NCI-H2107 treated with DMSO at 0.1 percent for 48 hours (cell line): ENCODE results near the gene RAD23B.
"Not testable (repeated sequence)": the region's sequence is repeated elsewhere in the genome, so short reads cannot be mapped to it uniquely, and the experiment has no call there.

Experiments used
- DNase-seq: peaks from one replicate; lab custom pipeline; 2025; ENCODE audit not compliant: unreplicated experiment; lab: John Stamatoyannopoulos, UW

Gene RAD23B

GRCh38 chr9:107282759-107283622 lies at the start of gene RAD23B:
Gene RAD23B (plus strand): TSS chr9:107283279. CDS start chr9:107283630, 351 bp downstream.
- DNase-seq: peak; percentile 87

- no peak for DNase-seq
These were observed 47.2 kb upstream of the RAD23B start for GRCh38 chr9:107235765-107236442.

- DNase-seq: no peak
These were observed 45.2 kb upstream of the RAD23B start for GRCh38 chr9:107237873-107238272.

- no peak for DNase-seq
These were observed 43.6 kb upstream of the RAD23B start for GRCh38 chr9:107239474-107239873.

GRCh38 chr9:107240260-107240659 lies 42.8 kb upstream of the RAD23B start:
- DNase-seq: no peak

GRCh38 chr9:107242073-107243030 lies 40.7 kb upstream of the RAD23B start:
- no peak for DNase-seq

GRCh38 chr9:107243742-107244141 lies 39.3 kb upstream of the RAD23B start:
- no peak for DNase-seq

GRCh38 chr9:107246259-107247254 lies 36.5 kb upstream of the RAD23B start:
- no peak for DNase-seq

GRCh38 chr9:107248714-107249113 lies 34.4 kb upstream of the RAD23B start:
- DNase-seq: no peak

- DNase-seq: no peak
These were observed 33.9 kb upstream of the RAD23B start for GRCh38 chr9:107249131-107249533.

- DNase-seq: no peak
These were observed 33.3 kb upstream of the RAD23B start for GRCh38 chr9:107249665-107250285.

- DNase-seq: no peak
These were observed 31.2 kb upstream of the RAD23B start for GRCh38 chr9:107251756-107252322.

- no peak for DNase-seq
These were observed 24.2 kb upstream of the RAD23B start for GRCh38 chr9:107258919-107259318.

- DNase-seq: not testable (repeated sequence)
These were observed 23.2 kb upstream of the RAD23B start for GRCh38 chr9:107259751-107260313.

GRCh38 chr9:107260437-107261081 lies 22.5 kb upstream of the RAD23B start:
- peak; percentile 67 for DNase-seq

GRCh38 chr9:107261106-107261505 lies 22.0 kb upstream of the RAD23B start:
- no peak for DNase-seq

- DNase-seq: no peak
These were observed 19.8 kb upstream of the RAD23B start for GRCh38 chr9:107263289-107263688.

GRCh38 chr9:107266624-107267368 lies 16.3 kb upstream of the RAD23B start:
- no peak for DNase-seq
